Stimulated activated CD8-positive, alpha-beta memory T cell treated with anti-CD3 and anti-CD28 coated beads, Interleukin-15, amount 100 ng/mL, for 24 hours (primary cell): ENCODE results near the gene NDUFA11.

Source experiments
- DNase-seq: peaks from one replicate; pipeline ENCODE4 v3.0.0-alpha.2; 2020; ENCODE audit warnings: low read depth

NDUFA11 gene

GRCh38 chr19:5908773-5909442, 5.3 kb upstream of the NDUFA11 start:
- no peak for DNase-seq

- no peak for DNase-seq
These were observed 3.7 kb upstream of the NDUFA11 start for GRCh38 chr19:5907241-5907640.

GRCh38 chr19:5905114-5905778, 1.7 kb upstream of the NDUFA11 start:
- no peak for DNase-seq

- DNase-seq, result peak; percentile 97
These were observed 943 bp upstream of the NDUFA11 start, which contains the start of gene VMAC for GRCh38 chr19:5904352-5905113. VMAC (plus strand) TSS chr19:5904872; CDS start chr19:5904891, 19 bp downstream.

- no peak for DNase-seq
These were observed 450 bp downstream of the NDUFA11 start for GRCh38 chr19:5903056-5903623.

- DNase-seq, result no peak
These were observed 2.6 kb downstream of the NDUFA11 start for GRCh38 chr19:5900976-5901375.

- no peak for DNase-seq
These were observed 3.7 kb downstream of the NDUFA11 start for GRCh38 chr19:5899728-5900526.

- no peak for DNase-seq
These were observed 6.2 kb downstream of the NDUFA11 start for GRCh38 chr19:5897189-5897969.

- no peak for DNase-seq
These were observed 7.1 kb downstream of the NDUFA11 start for GRCh38 chr19:5896365-5897076.

- no peak for DNase-seq
These were observed 7.7 kb downstream of the NDUFA11 start for GRCh38 chr19:5895890-5896289.

- DNase-seq, result no peak
These were observed 8.2 kb downstream of the NDUFA11 start for GRCh38 chr19:5895409-5895808.

- no peak for DNase-seq
These were observed 8.8 kb downstream of the NDUFA11 start for GRCh38 chr19:5894704-5895349.

GRCh38 chr19:5893907-5894703, 9.5 kb downstream of the NDUFA11 start:
- DNase-seq, result no peak

GRCh38 chr19:5893296-5893903, 10.2 kb downstream of the NDUFA11 start:
- no peak for DNase-seq

GRCh38 chr19:5892772-5893275, 10.8 kb downstream of the NDUFA11 start:
- no peak for DNase-seq

- no peak for DNase-seq
These were observed 11.4 kb downstream of the NDUFA11 start for GRCh38 chr19:5891938-5892771.

GRCh38 chr19:5891572-5891937, 12.0 kb downstream of the NDUFA11 start:
- DNase-seq, result no peak
